ENCODE measurements around the gene BCKDHB. TPM values are rescaled to one million over a fixed set of nuclear protein-coding genes. Genes with fewer than 3 reads are reported as not detected.

BCKDHB gene
- total RNA-seq, 4 donors from 2014 or later: 10.9 to 32.9 (median 29.7) TPM

- TF ChIP-seq POLR2AphosphoS5 (IDR thresholded peaks at IDR 0.05): peak in 2 of 3 donors; percentile 60 to 80
- TF ChIP-seq CTCF (IDR thresholded peaks at IDR 0.05): no peak
- in situ Hi-C loops (cut with MboI; ENCODE audit: low pct_ligation_motif_present in 1 of 4, low pct_unique_long_range_greater_than_20kb in 1 of 4, low sequenced_read_pairs in 3 of 4): loop anchor here in 1 of 4 donors (25.0 kb wide), 1 partner anchor 1636 kb away; the partner anchor contains the start of gene TENT5A
- H3K27ac ChIP-seq: peak overlapping the region; percentile 44 to 60 (median 56)
- 57 to 66% methylated on average over 5 of the region's 5 CpGs for WGBS, 2 donors (ENCODE audit: low coverage in 1 of 2)
- peak; percentile 11 for DNase-seq
- H3K4me1 ChIP-seq: peaks cover 0 to 23% (median 12%) of the 10 kb centered on the region in 4 donors
- H3K36me3 ChIP-seq: no peaks in the 10 kb centered on the region
- no peaks in the 10 kb centered on the region for H3K9me3 ChIP-seq
- intact Hi-C loops (cut with DNase I; ENCODE audit: low total_unique reads): no loop called here
- H3K27me3 ChIP-seq: no peaks in the 10 kb centered on the region
- no peak overlapping the region for H3K4me3 ChIP-seq
Observed at GRCh38 chr6:80126657-80127345, 20.3 kb downstream of the BCKDHB start.

- peaks cover 3 to 39% (median 19%) of the 10 kb centered on the region in 4 donors for H3K4me1 ChIP-seq
- no peaks in the 10 kb centered on the region for H3K9me3 ChIP-seq
- H3K36me3 ChIP-seq: no peaks in the 10 kb centered on the region
- no peak overlapping the region for H3K4me3 ChIP-seq
- TF ChIP-seq CTCF (IDR thresholded peaks at IDR 0.05): no peak
- intact Hi-C loops (cut with DNase I; ENCODE audit: low total_unique reads): no loop called here
- H3K27ac ChIP-seq: no peak overlapping the region
- 84 to 90% methylated on average over 3 of the region's 3 CpGs for WGBS, 2 donors (ENCODE audit: low coverage in 1 of 2)
- in situ Hi-C loops (cut with MboI; ENCODE audit: low pct_ligation_motif_present in 1 of 4, low pct_unique_long_range_greater_than_20kb in 1 of 4, low sequenced_read_pairs in 3 of 4): loop anchor here in 1 of 4 donors (25.0 kb wide), 1 partner anchor 1633 kb away; the partner anchor contains the start of gene TENT5A
- no peak for DNase-seq
- no peaks in the 10 kb centered on the region for H3K27me3 ChIP-seq
Observed at GRCh38 chr6:80129485-80129884, 23.0 kb downstream of the BCKDHB start.

- 49% methylated on average over 4 of the region's 4 CpGs for WGBS, 2 donors (ENCODE audit: low coverage in 1 of 2)
- Histone ChIP-seq H3K27me3 (no peaks in the 10 kb centered on the region), H3K9me3 (no peaks in the 10 kb centered on the region), H3K4me3 (no peak overlapping the region), H3K4me1 (peaks cover 3 to 22% (median 10%) of the 10 kb centered on the region in 4 donors), H3K36me3 (no peaks in the 10 kb centered on the region), H3K27ac (no peak overlapping the region)
- DNase-seq: peak; percentile 80
- peak in 2 of 3 donors; percentile 86 to 88 for TF ChIP-seq POLR2AphosphoS5 (IDR thresholded peaks at IDR 0.05)
- TF ChIP-seq CTCF (IDR thresholded peaks at IDR 0.05): peak; percentile 43 to 53 (median 52)
- no peak for TF ChIP-seq EP300 (IDR thresholded peaks at IDR 0.05; ENCODE audit: low read depth)
- intact Hi-C loops (cut with DNase I; ENCODE audit: low total_unique reads): loop anchor here (10.0 kb wide), 1 partner anchor 1622 kb away; the partner anchor contains the start of gene TENT5A
- in situ Hi-C loops (cut with MboI; ENCODE audit: low pct_ligation_motif_present in 1 of 4, low pct_unique_long_range_greater_than_20kb in 1 of 4, low sequenced_read_pairs in 3 of 4): loop anchor here in 1 of 4 donors (25.0 kb wide), 1 partner anchor 1629 kb away; the partner anchor contains the start of gene TENT5A
Observed at GRCh38 chr6:80133020-80133419, 26.5 kb downstream of the BCKDHB start.

GRCh38 chr6:80134065-80134464 lies 27.6 kb downstream of the BCKDHB start:
- Histone ChIP-seq H3K9me3 (no peaks in the 10 kb centered on the region), H3K27me3 (no peaks in the 10 kb centered on the region), H3K36me3 (no peaks in the 10 kb centered on the region), H3K27ac (no peak overlapping the region), H3K4me1 (peaks cover 0 to 16% (median 8%) of the 10 kb centered on the region in 4 donors), H3K4me3 (no peak overlapping the region)
- no peak for DNase-seq
- WGBS, 2 donors (ENCODE audit: low coverage in 1 of 2): 73 to 86% methylated on average over 1 of the region's 1 CpG
- TF ChIP-seq EP300 (IDR thresholded peaks at IDR 0.05; ENCODE audit: low read depth) (no peak), CTCF (IDR thresholded peaks at IDR 0.05) (no peak), POLR2AphosphoS5 (IDR thresholded peaks at IDR 0.05) (no peak), POLR2A (IDR thresholded peaks at IDR 0.05) (no peak)
- in situ Hi-C loops (cut with MboI; ENCODE audit: low pct_ligation_motif_present in 1 of 4, low pct_unique_long_range_greater_than_20kb in 1 of 4, low sequenced_read_pairs in 3 of 4): loop anchor here in 1 of 4 donors (25.0 kb wide), 1 partner anchor 1628 kb away; the partner anchor contains the start of gene TENT5A
- intact Hi-C loops (cut with DNase I; ENCODE audit: low total_unique reads): loop anchor here (10.0 kb wide), 1 partner anchor 1621 kb away; the partner anchor contains the start of gene TENT5A
